Left ventricle myocardium inferior (tissue), 1 donor: ENCODE measurements around the gene TPCN2. TPM values are rescaled to one million over a fixed set of nuclear protein-coding genes. Genes with fewer than 3 reads are reported as not detected.

ENCODE experiments used
- DNase-seq: peaks from one replicate; pipeline ENCODE4 v3.0.0-alpha.2; 2020
- H3K27ac ChIP-seq: fragments of 200-600 bp; replicated peaks from 2 replicates; pipeline ENCODE4 v1.8.0; 2021
- H3K27me3 ChIP-seq: fragments of 200-600 bp; 2 replicates; pipeline ENCODE4 v1.8.0; 2021; ENCODE audit warnings: low read depth
- H3K36me3 ChIP-seq: fragments of 200-600 bp; 2 replicates; pipeline ENCODE4 v1.8.0; 2021
- H3K4me1 ChIP-seq: fragments of 200-600 bp; 2 replicates; pipeline ENCODE4 v1.8.0; 2021
- H3K4me3 ChIP-seq: fragments of 200-600 bp; 2 replicates; pipeline ENCODE4 v1.8.0; 2021; ENCODE audit warnings: mild to moderate bottlenecking, moderate library complexity
- H3K9me3 ChIP-seq: fragments of 200-600 bp; replicated peaks from 2 replicates; pipeline ENCODE4 v1.8.0; 2021
- intact Hi-C: fragments of 100-400 bp; cut with micrococcal nuclease; formaldehyde crosslinking; loops from one replicate; pipeline ENCODE4 v1.11.0; 2022
- total RNA-seq: library from RNA; stranded (reverse); fragmentation: NEBNext Ultra II Directional; extraction: Animal tissue kit (Norgen Biotek cat#: 25700); gene quantifications from one replicate; pipeline ENCODE4 v1.2.1, GENCODE V29; 2021
- TF ChIP-seq, protein P1 (sequence below): fragments of 200-600 bp; IDR thresholded peaks from 2 replicates; pipeline ENCODE4 v1.8.0; 2021; ENCODE audit warnings: antibody characterized with exemption, mild to moderate bottlenecking, borderline replicate concordance
- donor health status: DM: no; HTN: yes; CAD: no; lungs with severe emphysema.

Gene TPCN2
- total RNA-seq, 1 donor from 2014 or later = 9.2 TPM

GRCh38 chr11:69099180-69099579 lies 50.4 kb downstream of the TPCN2 start:
- H3K36me3 ChIP-seq = no peaks in the 10 kb centered on the region
- TF ChIP-seq, protein P1, sequence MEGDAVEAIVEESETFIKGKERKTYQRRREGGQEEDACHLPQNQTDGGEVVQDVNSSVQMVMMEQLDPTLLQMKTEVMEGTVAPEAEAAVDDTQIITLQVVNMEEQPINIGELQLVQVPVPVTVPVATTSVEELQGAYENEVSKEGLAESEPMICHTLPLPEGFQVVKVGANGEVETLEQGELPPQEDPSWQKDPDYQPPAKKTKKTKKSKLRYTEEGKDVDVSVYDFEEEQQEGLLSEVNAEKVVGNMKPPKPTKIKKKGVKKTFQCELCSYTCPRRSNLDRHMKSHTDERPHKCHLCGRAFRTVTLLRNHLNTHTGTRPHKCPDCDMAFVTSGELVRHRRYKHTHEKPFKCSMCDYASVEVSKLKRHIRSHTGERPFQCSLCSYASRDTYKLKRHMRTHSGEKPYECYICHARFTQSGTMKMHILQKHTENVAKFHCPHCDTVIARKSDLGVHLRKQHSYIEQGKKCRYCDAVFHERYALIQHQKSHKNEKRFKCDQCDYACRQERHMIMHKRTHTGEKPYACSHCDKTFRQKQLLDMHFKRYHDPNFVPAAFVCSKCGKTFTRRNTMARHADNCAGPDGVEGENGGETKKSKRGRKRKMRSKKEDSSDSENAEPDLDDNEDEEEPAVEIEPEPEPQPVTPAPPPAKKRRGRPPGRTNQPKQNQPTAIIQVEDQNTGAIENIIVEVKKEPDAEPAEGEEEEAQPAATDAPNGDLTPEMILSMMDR = no peak
- H3K27ac ChIP-seq = no peak overlapping the region
- intact Hi-C loops = no loop called here
- H3K9me3 ChIP-seq = no peaks in the 10 kb centered on the region
- peaks cover 16% of the 10 kb centered on the region for H3K4me1 ChIP-seq
- H3K27me3 ChIP-seq = no peaks in the 10 kb centered on the region
- no peak for DNase-seq
- no peak overlapping the region for H3K4me3 ChIP-seq

DNA sequence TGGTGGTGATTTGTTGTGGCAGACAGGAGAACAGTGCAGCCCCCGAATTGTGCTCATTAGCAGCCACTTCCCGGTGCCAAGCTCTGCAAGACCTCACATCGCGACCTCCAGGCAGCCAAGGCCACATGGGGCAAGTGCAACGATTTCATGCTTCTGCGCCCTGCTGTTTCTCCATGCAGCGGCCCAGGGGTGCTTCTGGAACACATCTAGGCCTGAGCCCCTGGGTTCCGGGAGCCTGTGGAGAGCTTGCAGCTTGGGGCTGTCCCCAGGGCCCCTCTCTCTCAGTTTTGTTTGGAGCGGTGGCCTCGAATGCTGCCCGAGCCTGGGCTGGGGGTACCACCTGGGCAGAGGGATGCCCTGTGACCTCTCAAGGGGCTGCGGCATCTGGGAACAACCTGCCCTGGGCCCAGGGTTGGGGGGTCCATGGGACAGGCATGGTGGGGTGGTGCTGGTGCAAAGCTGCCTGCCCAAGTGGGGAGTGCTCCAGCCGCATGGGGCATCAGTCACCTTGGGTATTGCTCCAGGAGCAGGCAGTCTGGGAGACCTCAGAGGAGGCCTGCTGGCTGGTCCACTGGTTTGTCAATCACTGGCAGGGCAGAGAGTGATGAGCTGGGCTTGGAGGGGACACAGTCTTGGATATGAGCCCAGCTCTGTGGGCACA lies 51.9 kb downstream of the TPCN2 start:
- Histone ChIP-seq H3K4me1 (peaks cover 14% of the 10 kb centered on the region), H3K27me3 (no peaks in the 10 kb centered on the region), H3K27ac (no peak overlapping the region), H3K4me3 (no peak overlapping the region), H3K36me3 (no peaks in the 10 kb centered on the region), H3K9me3 (no peaks in the 10 kb centered on the region)
- intact Hi-C loops = loop anchor here (5.0 kb wide), 1 partner anchor 547 kb away; no protein-coding TSS in a partner anchor
- no peak for DNase-seq
- TF ChIP-seq, protein P1 = no peak

DNA sequence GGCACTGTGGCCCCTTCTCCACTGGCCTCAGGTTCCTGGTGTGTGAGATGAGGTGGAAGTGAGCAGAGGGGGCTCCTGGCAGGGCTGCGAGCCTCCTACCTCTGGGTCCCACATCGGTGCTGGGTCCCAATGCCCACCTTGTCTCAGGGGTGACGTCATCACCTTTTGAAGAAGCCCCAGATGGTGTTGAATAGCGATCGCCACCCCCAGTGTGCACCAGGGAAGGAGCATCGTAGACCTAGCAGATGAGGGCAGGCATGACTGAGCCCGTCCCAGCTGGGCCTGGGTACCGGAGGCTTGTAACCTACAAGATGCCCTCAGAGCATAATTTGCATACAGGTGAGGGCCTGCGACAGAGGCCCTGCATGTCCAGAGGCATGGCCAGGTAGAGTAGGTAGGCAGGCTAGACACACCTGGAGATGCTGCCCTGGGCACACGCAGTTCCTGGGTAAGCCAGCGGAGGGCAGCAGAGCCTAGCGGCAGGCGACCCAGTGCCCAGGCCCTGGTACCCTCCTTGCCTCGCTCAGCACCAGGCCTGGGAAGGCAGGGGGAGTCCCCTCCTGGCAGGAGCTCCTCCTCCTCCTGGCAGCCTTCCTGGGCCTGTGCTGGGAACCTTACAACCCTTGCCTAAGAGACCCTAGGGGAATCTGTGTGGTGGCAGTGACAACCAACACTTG lies 52.5 kb downstream of the TPCN2 start:
- Histone ChIP-seq H3K27ac (no peak overlapping the region), H3K27me3 (no peaks in the 10 kb centered on the region), H3K9me3 (no peaks in the 10 kb centered on the region), H3K4me3 (no peak overlapping the region), H3K36me3 (no peaks in the 10 kb centered on the region), H3K4me1 (peaks cover 21% of the 10 kb centered on the region)
- TF ChIP-seq, protein P1 = peak; percentile 100
- DNase-seq = peak; percentile 74
- intact Hi-C loops = loop anchor here (5.0 kb wide), 1 partner anchor 546 kb away; no protein-coding TSS in a partner anchor

GRCh38 chr11:69101792-69102695 lies 53.3 kb downstream of the TPCN2 start:
- DNase-seq = no peak
- no peak overlapping the region for H3K27ac ChIP-seq

More at GRCh38 chr11:69101792-69102695, 53.3 kb downstream of the TPCN2 start:
- intact Hi-C loops = loop anchor here (5.0 kb wide), 1 partner anchor 545 kb away; no protein-coding TSS in a partner anchor
- TF ChIP-seq, protein P1 = no peak
- no peaks in the 10 kb centered on the region for H3K27me3 ChIP-seq
- H3K9me3 ChIP-seq = no peaks in the 10 kb centered on the region
- no peak overlapping the region for H3K4me3 ChIP-seq
- peaks cover 27% of the 10 kb centered on the region for H3K4me1 ChIP-seq
- H3K36me3 ChIP-seq = no peaks in the 10 kb centered on the region
